ENCODE data around the gene ARHGEF12.

DNA sequence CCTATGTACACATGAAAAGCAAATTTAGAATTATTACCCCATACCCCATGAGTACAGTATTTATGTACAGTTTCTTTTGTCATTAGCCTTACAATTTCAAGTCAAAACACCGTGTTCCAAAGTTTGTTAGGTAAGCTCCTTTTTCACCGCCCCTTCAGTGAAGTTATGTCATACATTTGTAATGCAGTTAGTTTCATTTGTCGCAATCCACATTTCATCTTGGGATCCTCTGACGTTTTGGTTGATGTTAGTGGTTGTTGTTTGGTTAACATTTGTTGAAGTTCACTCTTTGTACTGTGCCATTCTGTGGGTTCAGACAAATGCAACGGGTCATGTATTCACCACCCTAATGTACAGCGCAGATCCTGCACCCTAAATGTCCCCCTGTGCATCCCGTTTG lies 45.2 kb downstream of the ARHGEF12 start:
- TF ChIP-seq, protein P1, sequence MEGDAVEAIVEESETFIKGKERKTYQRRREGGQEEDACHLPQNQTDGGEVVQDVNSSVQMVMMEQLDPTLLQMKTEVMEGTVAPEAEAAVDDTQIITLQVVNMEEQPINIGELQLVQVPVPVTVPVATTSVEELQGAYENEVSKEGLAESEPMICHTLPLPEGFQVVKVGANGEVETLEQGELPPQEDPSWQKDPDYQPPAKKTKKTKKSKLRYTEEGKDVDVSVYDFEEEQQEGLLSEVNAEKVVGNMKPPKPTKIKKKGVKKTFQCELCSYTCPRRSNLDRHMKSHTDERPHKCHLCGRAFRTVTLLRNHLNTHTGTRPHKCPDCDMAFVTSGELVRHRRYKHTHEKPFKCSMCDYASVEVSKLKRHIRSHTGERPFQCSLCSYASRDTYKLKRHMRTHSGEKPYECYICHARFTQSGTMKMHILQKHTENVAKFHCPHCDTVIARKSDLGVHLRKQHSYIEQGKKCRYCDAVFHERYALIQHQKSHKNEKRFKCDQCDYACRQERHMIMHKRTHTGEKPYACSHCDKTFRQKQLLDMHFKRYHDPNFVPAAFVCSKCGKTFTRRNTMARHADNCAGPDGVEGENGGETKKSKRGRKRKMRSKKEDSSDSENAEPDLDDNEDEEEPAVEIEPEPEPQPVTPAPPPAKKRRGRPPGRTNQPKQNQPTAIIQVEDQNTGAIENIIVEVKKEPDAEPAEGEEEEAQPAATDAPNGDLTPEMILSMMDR (conservative IDR thresholded peaks at IDR 0.05; ENCODE audit: low read depth, low read length) = no peak
- TF ChIP-seq EZH2 (IDR thresholded peaks at IDR 0.05; ENCODE audit: borderline replicate concordance, low read depth, low read length, poor library complexity, severe bottlenecking) = no peak
